Neural progenitor cell (in vitro differentiated cells): ENCODE data around the gene ESR2.

Experiments
- CTCF ChIP-seq: fragments of 200-600 bp; sonication (generic); IDR thresholded peaks from 2 replicates; pipeline ENCODE4 v1.5.1; 2017; ENCODE audit warnings: antibody characterized with exemption, mild to moderate bottlenecking
- EZH2 ChIP-seq: fragments of 200-600 bp; sonication (generic); IDR thresholded peaks from 2 replicates; pipeline ENCODE4 v1.6.1; 2017; ENCODE audit warnings: antibody characterized with exemption, mild to moderate bottlenecking, moderate library complexity

- TF ChIP-seq CTCF (no peak), EZH2 (no peak)
Observed at GRCh38 chr14:64075613-64076005, 218.6 kb downstream of the ESR2 start.
